T-cell (primary cell): ENCODE results near the gene SPX. TPM values are rescaled to one million over a fixed set of nuclear protein-coding genes. Genes with fewer than 3 reads are reported as not detected.

ENCODE experiments used
- ATAC-seq, 4 experiments: fragments of 200-7000 bp in 3 of 4; fragments of 150-1000 bp in 1 of 4; cut with Tn5 transposase; replicated peaks in 1 of 4; 1 replicate in 3 of 4; 2 replicates in 1 of 4; pipeline ENCODE4 v1.10.0; 2021; ENCODE audit warnings: moderate library complexity in 3 of 4, mild to moderate bottlenecking in 2 of 4, moderate number of reproducible peaks in 1 of 4
- CTCF ChIA-PET, 2 donors: fragments of 300-600 bp; sonication (Branson Sonifier 250); formaldehyde crosslinking; loops; one replicate each; lab custom pipeline; 2022; ENCODE audit warnings: antibody characterized with exemption in 2 of 2; lab: Charles Lee
- POLR2A ChIA-PET, 2 donors: fragments of 300-600 bp; sonication (Branson Sonifier 250); formaldehyde crosslinking; loops; one replicate each; lab custom pipeline; 2022; ENCODE audit warnings: antibody characterized with exemption in 2 of 2; lab: Charles Lee
- DNase-seq, 35 experiments: peaks; one replicate each; pipeline versions ENCODE4 v3.0.0 to v3.0.0-alpha.2; 2013 to 2023
- H3K27ac ChIP-seq: one replicate; pipeline ENCODE4 v1.5.1; 2013; ENCODE audit warnings: low read length
- H3K27me3 ChIP-seq, 2 experiments: replicated peaks in 1 of 2; 1 replicate in 1 of 2; 2 replicates in 1 of 2; pipeline versions ENCODE4 v1.6.1 to v1.7.0; 2013; ENCODE audit warnings: low read length in 1 of 2, mixed read lengths in 1 of 2; ENCODE audit not compliant: control insufficient read depth in 2 of 2, insufficient read depth in 2 of 2; ENCODE audit errors: extremely low read depth in 1 of 2
- H3K36me3 ChIP-seq, 2 donors: 1 replicate in 1 of 2; 2 replicates in 1 of 2; pipeline versions ENCODE4 v1.6.1 to v1.7.0; 2013; ENCODE audit warnings: low read length in 1 of 2; ENCODE audit not compliant: control insufficient read depth in 2 of 2, insufficient read depth in 1 of 2; ENCODE audit errors: extremely low read depth in 1 of 2
- H3K4me1 ChIP-seq, 2 experiments: 1 replicate in 1 of 2; 2 replicates in 1 of 2; pipeline versions ENCODE4 v1.6.1 to v1.7.0; 2013; ENCODE audit warnings: low read length in 2 of 2, mixed read lengths in 1 of 2; ENCODE audit not compliant: insufficient read depth in 2 of 2, control insufficient read depth in 1 of 2; ENCODE audit errors: extremely low read depth in 1 of 2
- H3K4me3 ChIP-seq, 2 donors: 1 replicate in 1 of 2; 2 replicates in 1 of 2; pipeline versions ENCODE4 v1.5.1 to v1.7.0; 2013; ENCODE audit warnings: mild to moderate bottlenecking in 2 of 2, low read length in 1 of 2, moderate library complexity in 1 of 2; ENCODE audit not compliant: control insufficient read depth in 1 of 2; ENCODE audit errors: extremely low read depth in 1 of 2
- H3K9me3 ChIP-seq: 2 replicates; pipeline ENCODE4 v1.7.0; 2013
- H3K27ac Mint-ChIP-seq, 2 donors: one replicate each; pipeline ENCODE4 v1.8.0; 2020 to 2021; ENCODE audit warnings: mild to moderate bottlenecking in 2 of 2, mixed read lengths in 2 of 2
- H3K27me3 Mint-ChIP-seq, 2 donors: one replicate each; pipeline ENCODE4 v1.8.0; 2021 to 2022; ENCODE audit warnings: mixed read lengths in 2 of 2
- H3K36me3 Mint-ChIP-seq: one replicate; pipeline ENCODE4 v1.8.0; 2021; ENCODE audit warnings: mixed read lengths
- H3K4me1 Mint-ChIP-seq, 3 donors: one replicate each; pipeline ENCODE4 v1.8.0; 2020 to 2022; ENCODE audit warnings: mixed read lengths in 3 of 3, mild to moderate bottlenecking in 1 of 3
- H3K4me3 Mint-ChIP-seq, 3 donors: one replicate each; pipeline ENCODE4 v1.8.0; 2020 to 2022; ENCODE audit warnings: mild to moderate bottlenecking in 3 of 3, mixed read lengths in 3 of 3, moderate library complexity in 3 of 3
- H3K9me3 Mint-ChIP-seq, 3 donors: one replicate each; pipeline ENCODE4 v1.8.0; 2020 to 2022; ENCODE audit warnings: mixed read lengths in 3 of 3
- WGBS: methylation state at CpG from one replicate; pipeline ENCODE4 v1.1.5; 2013; ENCODE audit warnings: missing lambda C conversion rate; ENCODE audit not compliant: insufficient coverage; 5-methylcytosine and 5-hydroxymethylcytosine counted together
- total RNA-seq, 35 experiments: library from RNA in 6 of 35; stranded (reverse) in 6 of 35; fragments of 120-200 nt in 1 of 35; gene quantifications; one replicate each; pipeline versions ENCODE4 v1.2.1 to v1.2.4 and lab custom pipeline; 2013 to 2026

The SPX gene
- total RNA-seq, 5 donors from 2014 or later (not counting 1 experiment from before 2014, with no cell fraction given): 0.26 to 0.46 (median 0.32) TPM; not detected in 1

DNA sequence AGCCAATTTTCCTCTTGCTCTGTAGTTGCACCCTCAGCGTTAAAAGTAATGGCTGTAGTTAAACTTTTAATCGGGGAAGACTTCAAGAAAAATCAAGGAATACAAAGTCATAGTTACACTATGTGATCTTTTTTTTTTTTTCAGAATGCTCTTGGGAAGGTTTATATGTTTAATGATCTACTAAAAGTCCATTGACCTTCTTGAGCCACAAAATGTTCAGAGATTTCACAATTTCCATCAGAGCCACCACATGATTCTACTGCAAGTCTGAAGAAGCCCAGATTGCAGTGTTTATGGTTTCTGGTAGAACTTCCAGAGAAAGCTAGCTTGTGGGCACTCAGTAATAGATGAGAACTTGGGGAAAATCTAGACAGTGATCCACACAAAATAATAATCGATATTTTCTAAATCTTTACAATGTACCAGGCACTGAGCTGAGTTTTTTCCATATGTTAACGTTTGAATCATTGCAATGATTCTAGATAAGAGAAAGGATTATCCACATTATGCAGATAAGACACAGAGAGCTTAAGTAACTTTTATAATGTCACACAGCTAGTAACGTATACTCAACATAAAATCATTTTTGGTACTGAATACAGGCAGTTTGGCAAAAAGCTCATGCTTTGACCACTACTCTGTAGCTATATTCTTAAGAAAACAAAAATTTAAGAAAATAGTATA lies 40.3 kb downstream of the SPX start:
- no CpG with 5 or more reads among the region's 5 CpGs for WGBS
- Mint-ChIP-seq H3K27ac (no peak overlapping the region), H3K27me3 (peaks cover 0 to 4% of the 10 kb centered on the region in 2 donors), H3K4me1 (no peaks in the 10 kb centered on the region), H3K4me3 (no peak overlapping the region), H3K36me3 (peaks cover 3% of the 10 kb centered on the region), H3K9me3 (no peaks in the 10 kb centered on the region)
- POLR2A ChIA-PET: no interaction called here
- CTCF ChIA-PET: no interaction called here
- H3K36me3 ChIP-seq: no peaks in the 10 kb centered on the region
- no peak overlapping the region for H3K27ac ChIP-seq
- no peak overlapping the region for H3K4me3 ChIP-seq
- H3K9me3 ChIP-seq: no peaks in the 10 kb centered on the region
- no peaks in the 10 kb centered on the region for H3K4me1 ChIP-seq
- no peaks in the 10 kb centered on the region for H3K27me3 ChIP-seq
- DNase-seq (no peak), ATAC-seq (no peak)

DNA sequence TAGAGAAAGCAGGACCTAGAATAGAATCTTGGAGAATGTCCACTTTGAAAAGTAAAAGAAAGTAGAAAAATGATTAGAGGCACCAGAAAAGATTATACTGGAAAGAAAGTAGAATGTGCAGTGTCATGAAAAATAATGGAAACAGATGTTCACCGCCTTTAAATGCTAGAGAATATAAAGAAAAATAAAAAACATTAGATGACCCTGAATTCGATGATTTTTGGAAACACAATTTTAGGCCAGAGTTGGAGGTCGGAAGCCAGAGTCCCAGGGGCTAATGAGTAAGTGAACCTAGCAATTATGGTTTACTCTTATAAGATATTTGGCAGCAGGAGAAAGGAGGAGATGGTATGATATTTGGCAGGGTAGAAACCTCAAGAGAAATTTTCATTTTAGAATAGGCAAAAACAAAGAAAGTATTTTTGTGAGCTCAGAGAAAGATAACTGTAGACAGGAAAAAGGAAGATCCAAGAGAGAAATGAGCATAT lies 40.9 kb downstream of the SPX start:
- Histone ChIP-seq H3K9me3 (no peaks in the 10 kb centered on the region), H3K27me3 (no peaks in the 10 kb centered on the region), H3K4me1 (no peaks in the 10 kb centered on the region), H3K36me3 (no peaks in the 10 kb centered on the region), H3K27ac (no peak overlapping the region), H3K4me3 (no peak overlapping the region)
- no peaks in the 10 kb centered on the region for H3K4me1 Mint-ChIP-seq
- ChIA-PET CTCF (no interaction called here), POLR2A (no interaction called here)
- no peaks in the 10 kb centered on the region for H3K9me3 Mint-ChIP-seq
- 91% methylated on average over 3 of the region's 3 CpGs for WGBS
- no peak overlapping the region for H3K4me3 Mint-ChIP-seq
- H3K27me3 Mint-ChIP-seq: peaks cover 0 to 4% of the 10 kb centered on the region in 2 donors
- peaks cover 3% of the 10 kb centered on the region for H3K36me3 Mint-ChIP-seq
- ATAC-seq: no peak
- no peak for DNase-seq
- H3K27ac Mint-ChIP-seq: no peak overlapping the region

DNA sequence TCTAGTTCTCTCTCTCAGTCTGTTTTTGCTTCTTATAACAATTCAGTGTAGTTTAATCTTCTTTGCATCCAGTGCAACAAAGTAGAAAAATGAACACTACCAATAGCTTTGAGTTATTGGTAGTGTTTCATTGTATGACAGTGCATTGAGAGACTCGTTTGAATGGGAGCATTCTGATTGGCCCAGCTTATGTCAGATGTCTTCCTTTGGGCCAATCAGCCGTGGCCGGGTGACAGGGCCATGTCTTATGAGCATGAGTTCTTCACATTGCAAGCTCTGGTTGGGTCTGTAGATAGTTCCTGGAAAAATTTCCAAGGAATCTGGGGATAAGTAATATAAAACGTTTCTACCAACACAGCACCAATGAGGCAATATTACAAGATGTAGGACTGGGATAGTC lies 42.0 kb downstream of the SPX start:
- Histone ChIP-seq H3K4me1 (no peaks in the 10 kb centered on the region), H3K27ac (no peak overlapping the region), H3K36me3 (no peaks in the 10 kb centered on the region), H3K9me3 (no peaks in the 10 kb centered on the region), H3K27me3 (no peaks in the 10 kb centered on the region), H3K4me3 (no peak overlapping the region)
- DNase-seq: no peak
- Mint-ChIP-seq H3K27ac (no peak overlapping the region), H3K9me3 (no peaks in the 10 kb centered on the region), H3K4me1 (no peaks in the 10 kb centered on the region), H3K27me3 (no peaks in the 10 kb centered on the region), H3K4me3 (no peak overlapping the region), H3K36me3 (peaks cover 3% of the 10 kb centered on the region)
- 91% methylated on average over 3 of the region's 4 CpGs for WGBS
- no peak for ATAC-seq
- ChIA-PET CTCF (interaction anchor here in 1 of 2 donors (0.7 kb wide), 1 partner anchor 276 kb away, joined by 3 read pairs; no protein-coding TSS in a partner anchor), POLR2A (no interaction called here)

DNA sequence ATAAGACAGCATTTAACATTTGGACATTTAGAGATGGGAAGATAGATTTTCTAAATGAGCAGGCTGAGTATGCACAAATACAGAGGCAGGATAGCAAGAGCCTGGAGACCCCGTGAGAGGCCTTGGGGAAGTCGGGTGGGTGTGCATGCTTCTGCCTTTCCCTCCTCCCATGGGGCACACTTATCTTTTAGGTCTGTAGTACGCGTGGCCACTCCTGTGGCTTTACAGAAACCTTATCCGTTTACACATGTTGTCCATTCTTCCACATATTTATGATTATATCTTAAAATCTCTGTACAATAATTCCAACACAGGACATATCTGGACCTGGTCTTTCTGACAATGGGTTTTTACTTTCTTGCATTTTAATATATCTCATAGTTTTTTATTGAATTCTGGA lies 45.0 kb downstream of the SPX start:
- POLR2A ChIA-PET: no interaction called here

DNA sequence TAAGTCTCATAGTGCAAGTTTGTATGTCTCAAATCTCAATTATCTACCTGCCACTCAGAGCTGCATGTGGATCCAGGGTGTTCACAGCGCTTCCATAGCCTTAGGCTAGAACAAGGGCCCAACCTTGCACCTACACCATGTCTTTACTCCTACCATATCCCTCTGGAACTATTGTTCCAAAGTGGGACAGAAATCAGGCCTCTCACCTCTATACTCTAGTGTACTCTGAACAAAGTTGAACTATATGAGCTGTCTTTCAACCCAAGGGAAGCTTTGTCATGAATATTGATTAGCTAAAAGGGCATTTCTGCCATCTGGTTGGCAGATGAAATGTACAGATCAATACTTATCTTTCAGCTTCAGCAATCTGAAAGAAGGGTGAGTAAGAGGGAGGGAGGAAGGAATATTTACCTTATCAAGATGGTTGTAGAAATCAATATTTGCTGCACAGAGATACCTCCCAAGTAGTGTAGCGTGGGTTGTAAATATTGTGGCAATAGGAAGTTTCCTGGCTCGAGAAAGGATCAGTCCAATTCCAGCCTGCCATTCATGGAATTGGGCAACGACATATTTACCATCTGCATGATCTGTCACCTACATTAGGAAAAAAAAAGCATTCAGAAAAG lies 47.8 kb downstream of the SPX start:
- Mint-ChIP-seq H3K36me3 (no peaks in the 10 kb centered on the region), H3K4me3 (no peak overlapping the region), H3K27ac (no peak overlapping the region), H3K27me3 (peaks cover 0 to 1% of the 10 kb centered on the region in 2 donors), H3K4me1 (no peaks in the 10 kb centered on the region), H3K9me3 (no peaks in the 10 kb centered on the region)
- no peaks in the 10 kb centered on the region for H3K36me3 ChIP-seq
- no peak overlapping the region for H3K4me3 ChIP-seq
- ChIA-PET POLR2A (no interaction called here), CTCF (no interaction called here)
- no peak for DNase-seq
- H3K27me3 ChIP-seq: no peaks in the 10 kb centered on the region
- no peaks in the 10 kb centered on the region for H3K4me1 ChIP-seq
- H3K9me3 ChIP-seq: no peaks in the 10 kb centered on the region
- ATAC-seq: no peak
- WGBS: no CpG with 5 or more reads among the region's 4 CpGs
- no peak overlapping the region for H3K27ac ChIP-seq

More for the DNA sequence above, 45.0 kb downstream of the SPX start:
- H3K27ac Mint-ChIP-seq: no peak overlapping the region
- H3K4me3 ChIP-seq: no peak overlapping the region
- H3K4me3 Mint-ChIP-seq: no peak overlapping the region
- no peaks in the 10 kb centered on the region for H3K27me3 ChIP-seq
- no peak for DNase-seq
- CTCF ChIA-PET: interaction anchor here in 1 of 2 donors (0.6 to 0.7 kb wide), 2 partner anchors 88 to 109 kb away, joined by 3 to 4 read pairs; no protein-coding TSS in a partner anchor
- no peak overlapping the region for H3K27ac ChIP-seq
- H3K27me3 Mint-ChIP-seq: no peaks in the 10 kb centered on the region
- no peak for ATAC-seq
- H3K4me1 Mint-ChIP-seq: no peaks in the 10 kb centered on the region
- H3K9me3 Mint-ChIP-seq: no peaks in the 10 kb centered on the region
- WGBS: 100% methylated on average over 2 of the region's 5 CpGs
- H3K9me3 ChIP-seq: no peaks in the 10 kb centered on the region
- H3K36me3 Mint-ChIP-seq: peaks cover 3% of the 10 kb centered on the region
- no peaks in the 10 kb centered on the region for H3K36me3 ChIP-seq
- no peaks in the 10 kb centered on the region for H3K4me1 ChIP-seq

DNA sequence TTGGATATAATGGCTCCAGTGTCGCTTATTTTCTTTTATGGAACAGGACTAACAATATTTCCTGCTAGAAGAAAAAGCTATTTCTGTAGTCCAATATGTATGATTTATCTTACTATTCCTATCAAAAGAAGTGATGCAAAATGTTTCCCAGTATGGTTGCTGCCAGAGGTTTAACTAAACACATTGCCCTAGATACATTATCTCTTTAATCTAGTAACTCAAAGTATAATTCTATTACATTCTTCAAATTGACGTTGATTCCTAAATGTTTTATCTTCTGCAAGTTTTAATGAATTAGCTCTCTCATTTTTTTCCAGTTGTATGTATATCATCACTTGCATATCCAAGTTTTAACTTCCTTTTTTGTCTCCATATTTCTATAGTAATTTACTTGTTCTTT lies 50.3 kb downstream of the SPX start:
- no peak overlapping the region for H3K27ac Mint-ChIP-seq
- ATAC-seq: no peak
- H3K9me3 ChIP-seq: no peaks in the 10 kb centered on the region
- ChIA-PET CTCF (no interaction called here), POLR2A (interaction anchor here in 1 of 2 donors (0.6 kb wide), 1 partner anchor 221 kb away, joined by 9 read pairs; no protein-coding TSS in a partner anchor)
- no peaks in the 10 kb centered on the region for H3K4me1 Mint-ChIP-seq
- no peak overlapping the region for H3K4me3 ChIP-seq
- H3K4me3 Mint-ChIP-seq: no peak overlapping the region
- H3K4me1 ChIP-seq: no peaks in the 10 kb centered on the region
- H3K27me3 Mint-ChIP-seq: peaks cover 4% of the 10 kb centered on the region in 2 donors
- no peaks in the 10 kb centered on the region for H3K27me3 ChIP-seq
- no peak for DNase-seq
- no peak overlapping the region for H3K27ac ChIP-seq
- peaks cover 0 to 4% (median 0%) of the 10 kb centered on the region in 3 donors for H3K9me3 Mint-ChIP-seq
- no peaks in the 10 kb centered on the region for H3K36me3 ChIP-seq
- no CpG with 5 or more reads among the region's 2 CpGs for WGBS
- H3K36me3 Mint-ChIP-seq: no peaks in the 10 kb centered on the region
